PC-3 (cell line): ENCODE measurements around the gene ABTB2. TPM values are rescaled to one million over a fixed set of nuclear protein-coding genes. Genes with fewer than 3 reads are reported as not detected.
A peak's percentile ranks its signal among the peaks of the same experiment; 100 is the strongest.

ENCODE experiments used
- ATAC-seq: fragments of 200-7000 bp; cut with Tn5 transposase; 2 replicates; pipeline ENCODE4 v1.9.1; 2020; ENCODE audit warnings: mild to moderate bottlenecking, moderate library complexity
- BruUV-seq: library from RNA; stranded (reverse); fragments of 400-500 nt; replicated peaks from 2 replicates; lab custom pipeline; 2021; lab: Mats Ljungman, UMichigan
- CTCF ChIA-PET: fragments of 300-600 bp; sonication (Branson Sonifier 250); formaldehyde crosslinking; loops from one replicate; lab custom pipeline; 2022; ENCODE audit warnings: antibody characterized with exemption; lab: Charles Lee
- POLR2A ChIA-PET: fragments of 300-600 bp; sonication (Branson Sonifier 250); formaldehyde crosslinking; loops from one replicate; lab custom pipeline; 2022; ENCODE audit warnings: antibody characterized with exemption; ENCODE audit not compliant: unreplicated experiment; lab: Charles Lee
- DNase-seq: peaks from one replicate; pipeline ENCODE4 v3.0.0-alpha.2; 2015
- H2AFZ ChIP-seq: fragments of 300-600 bp; sonication (generic); 2 replicates; pipeline ENCODE4 v1.6.0; 2016; ENCODE audit warnings: antibody characterized with exemption, low read length
- H3F3A ChIP-seq: fragments of 300-600 bp; sonication (generic); one replicate; pipeline ENCODE4 v1.6.0; 2017; ENCODE audit warnings: antibody characterized with exemption, low read length, control low read depth, mild to moderate bottlenecking; ENCODE audit not compliant: unreplicated experiment
- H3K27ac ChIP-seq: fragments of 300-600 bp; sonication (generic); 2 replicates; pipeline ENCODE4 v1.5.1; 2016; ENCODE audit warnings: mild to moderate bottlenecking, low read length
- H3K27me3 ChIP-seq: fragments of 300-600 bp; sonication (generic); 2 replicates; pipeline ENCODE4 v1.6.1; 2016; ENCODE audit warnings: low read length, mixed read lengths
- H3K36me3 ChIP-seq: fragments of 300-600 bp; sonication (generic); 2 replicates; pipeline ENCODE4 v1.6.1; 2016; ENCODE audit warnings: low read depth, mixed run types, low read length, mixed read lengths
- H3K4me1 ChIP-seq: fragments of 300-600 bp; sonication (generic); 2 replicates; pipeline ENCODE4 v1.5.1; 2016; ENCODE audit warnings: low read length; ENCODE audit not compliant: insufficient read depth
- H3K4me2 ChIP-seq: fragments of 300-600 bp; sonication (generic); 2 replicates; pipeline ENCODE4 v1.6.0; 2016; ENCODE audit warnings: low read length
- H3K4me3 ChIP-seq: fragments of 300-600 bp; sonication (generic); 2 replicates; pipeline ENCODE4 v1.5.1; 2016; ENCODE audit warnings: mild to moderate bottlenecking, low read length, mixed read lengths
- H3K79me2 ChIP-seq: fragments of 300-600 bp; sonication (generic); 2 replicates; pipeline ENCODE4 v1.6.1; 2017; ENCODE audit warnings: low read length, mixed read lengths
- H3K9ac ChIP-seq: fragments of 300-600 bp; sonication (generic); 2 replicates; pipeline ENCODE4 v1.6.0; 2016; ENCODE audit warnings: mild to moderate bottlenecking, low read length
- H3K9me2 ChIP-seq: fragments of 300-600 bp; sonication (generic); replicated peaks from 2 replicates; pipeline ENCODE4 v1.6.1; 2016; ENCODE audit warnings: mixed run types, low read length, mixed read lengths
- H3K9me3 ChIP-seq: fragments of 300-600 bp; sonication (generic); 2 replicates; pipeline ENCODE4 v1.6.1; 2016; ENCODE audit warnings: low read length, mixed read lengths
- H4K20me1 ChIP-seq: fragments of 300-600 bp; sonication (generic); 2 replicates; pipeline ENCODE4 v1.6.1; 2016; ENCODE audit warnings: low read length, mixed read lengths
- EZH2 ChIP-seq: fragments of 300-600 bp; sonication (generic); IDR thresholded peaks from one replicate; pipeline ENCODE4 v1.6.1; 2017; ENCODE audit warnings: antibody characterized with exemption, mild to moderate bottlenecking, low read length; ENCODE audit not compliant: unreplicated experiment
- EZH2phosphoT487 ChIP-seq: fragments of 300-600 bp; sonication (generic); IDR thresholded peaks from 2 replicates; pipeline ENCODE4 v1.6.1; 2018; ENCODE audit warnings: mild to moderate bottlenecking, antibody characterized with exemption, low read length, borderline replicate concordance
- intact Hi-C: fragments of 100-400 bp; cut with micrococcal nuclease; formaldehyde crosslinking; loops from 2 replicates; pipeline ENCODE4 v1.9.0; 2023
- total RNA-seq: library from RNA; depleted of rRNA; stranded (reverse); fragments of >200 nt; gene quantifications from 2 replicates; pipeline ENCODE4 v1.2.3, GENCODE V29; 2014
- TF ChIP-seq, protein P1 (sequence below): fragments of 300-600 bp; sonication (generic); conservative IDR thresholded peaks from 2 replicates; pipeline ENCODE4 v1.5.1; 2017; ENCODE audit warnings: antibody characterized with exemption, low read depth, mild to moderate bottlenecking, low read length

Gene ABTB2
- total RNA-seq, 1 experiment from 2014 or later: 5.2 TPM

DNA sequence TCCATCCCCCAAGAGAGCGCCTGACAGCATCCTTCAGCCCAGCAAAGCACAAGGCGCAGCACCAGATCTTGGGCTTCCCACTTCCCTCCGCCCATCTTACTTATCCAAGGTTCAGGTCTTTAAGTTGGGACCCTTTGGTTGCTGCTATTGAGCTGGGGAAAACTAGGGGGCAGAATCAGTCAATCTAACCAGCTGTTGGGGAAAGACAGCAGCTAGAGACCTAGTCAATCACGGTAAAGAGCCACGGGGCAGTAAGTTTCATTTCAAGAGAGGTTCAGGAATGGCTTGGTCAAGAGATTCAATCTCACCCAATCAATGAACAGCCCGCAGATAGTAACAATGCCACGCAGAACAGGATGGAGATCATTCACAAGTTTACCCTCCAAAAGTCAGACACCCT lies 1.7 kb downstream of the ABTB2 start:
- ChIA-PET CTCF (no interaction called here), POLR2A (no interaction called here)
- intact Hi-C loops: no loop called here
- no peaks in the 10 kb centered on the region for H3K36me3 ChIP-seq
- TF ChIP-seq, protein P1, sequence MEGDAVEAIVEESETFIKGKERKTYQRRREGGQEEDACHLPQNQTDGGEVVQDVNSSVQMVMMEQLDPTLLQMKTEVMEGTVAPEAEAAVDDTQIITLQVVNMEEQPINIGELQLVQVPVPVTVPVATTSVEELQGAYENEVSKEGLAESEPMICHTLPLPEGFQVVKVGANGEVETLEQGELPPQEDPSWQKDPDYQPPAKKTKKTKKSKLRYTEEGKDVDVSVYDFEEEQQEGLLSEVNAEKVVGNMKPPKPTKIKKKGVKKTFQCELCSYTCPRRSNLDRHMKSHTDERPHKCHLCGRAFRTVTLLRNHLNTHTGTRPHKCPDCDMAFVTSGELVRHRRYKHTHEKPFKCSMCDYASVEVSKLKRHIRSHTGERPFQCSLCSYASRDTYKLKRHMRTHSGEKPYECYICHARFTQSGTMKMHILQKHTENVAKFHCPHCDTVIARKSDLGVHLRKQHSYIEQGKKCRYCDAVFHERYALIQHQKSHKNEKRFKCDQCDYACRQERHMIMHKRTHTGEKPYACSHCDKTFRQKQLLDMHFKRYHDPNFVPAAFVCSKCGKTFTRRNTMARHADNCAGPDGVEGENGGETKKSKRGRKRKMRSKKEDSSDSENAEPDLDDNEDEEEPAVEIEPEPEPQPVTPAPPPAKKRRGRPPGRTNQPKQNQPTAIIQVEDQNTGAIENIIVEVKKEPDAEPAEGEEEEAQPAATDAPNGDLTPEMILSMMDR: 0 out of 2 replicates have a peak, but pooled peaks have one; percentile 18
- TF ChIP-seq EZH2phosphoT487: no peak
- no peaks in the 10 kb centered on the region for H3K9me3 ChIP-seq
- peaks cover 24% of the 10 kb centered on the region for H3K4me1 ChIP-seq
- no peak overlapping the region for H3K27ac ChIP-seq
- no peak overlapping the region for H2AFZ ChIP-seq
- ATAC-seq (no peak), DNase-seq (no peak)
- H4K20me1 ChIP-seq: peaks cover 22% of the 10 kb centered on the region; the same call in 1 of the 2 replicates
- no peaks in the 10 kb centered on the region for H3F3A ChIP-seq
- H3K9ac ChIP-seq: no peak overlapping the region
- H3K4me2 ChIP-seq: peak overlapping the region; percentile 96
- no peaks in the 10 kb centered on the region for H3K27me3 ChIP-seq
- no TSS peak for BruUV-seq
- peak overlapping the region; percentile 86 for H3K4me3 ChIP-seq
- H3K79me2 ChIP-seq: peaks cover 52% of the 10 kb centered on the region
- H3K9me2 ChIP-seq: no peaks in the 10 kb centered on the region

DNA sequence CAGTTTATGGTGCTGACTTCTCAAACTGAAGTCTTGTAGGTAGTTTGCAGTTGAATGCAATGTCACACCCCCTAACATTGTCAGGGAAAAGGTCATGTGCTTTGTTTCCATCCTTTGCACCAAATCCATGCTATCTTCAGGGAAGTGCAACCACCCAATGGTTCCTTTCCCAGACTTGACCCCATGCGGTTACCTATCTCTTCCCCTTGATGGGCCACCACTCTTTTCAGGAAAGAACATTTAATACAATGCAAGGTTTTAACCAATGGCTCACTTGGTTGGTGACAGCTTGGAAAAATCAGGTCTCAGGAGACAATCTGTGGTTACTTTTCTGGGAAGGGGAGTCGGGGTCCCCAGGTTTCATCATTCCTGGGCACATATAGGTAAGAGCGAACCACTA lies 2.1 kb downstream of the ABTB2 start:
- TF ChIP-seq, protein P1: no peak
- TF ChIP-seq EZH2 (no peak), EZH2phosphoT487 (no peak)
- DNase-seq: no peak
- intact Hi-C loops: no loop called here
- Histone ChIP-seq H3F3A (no peaks in the 10 kb centered on the region), H3K9me3 (no peaks in the 10 kb centered on the region), H3K36me3 (no peaks in the 10 kb centered on the region), H3K4me1 (peaks cover 24% of the 10 kb centered on the region), H3K27me3 (no peaks in the 10 kb centered on the region), H3K27ac (no peak overlapping the region), H3K9me2 (no peaks in the 10 kb centered on the region), H4K20me1 (peaks cover 22% of the 10 kb centered on the region; the same call in 1 of the 2 replicates), H3K79me2 (peaks cover 52% of the 10 kb centered on the region), H2AFZ (no peak overlapping the region), H3K4me3 (peak overlapping the region; percentile 86), H3K4me2 (peak overlapping the region; percentile 96), H3K9ac (no peak overlapping the region)
- ChIA-PET POLR2A (no interaction called here), CTCF (interaction anchor here (1.6 kb wide), 1 partner anchor 181 kb away, joined by 3 read pairs; no protein-coding TSS in a partner anchor)
- no TSS peak for BruUV-seq
- no peak for ATAC-seq

DNA sequence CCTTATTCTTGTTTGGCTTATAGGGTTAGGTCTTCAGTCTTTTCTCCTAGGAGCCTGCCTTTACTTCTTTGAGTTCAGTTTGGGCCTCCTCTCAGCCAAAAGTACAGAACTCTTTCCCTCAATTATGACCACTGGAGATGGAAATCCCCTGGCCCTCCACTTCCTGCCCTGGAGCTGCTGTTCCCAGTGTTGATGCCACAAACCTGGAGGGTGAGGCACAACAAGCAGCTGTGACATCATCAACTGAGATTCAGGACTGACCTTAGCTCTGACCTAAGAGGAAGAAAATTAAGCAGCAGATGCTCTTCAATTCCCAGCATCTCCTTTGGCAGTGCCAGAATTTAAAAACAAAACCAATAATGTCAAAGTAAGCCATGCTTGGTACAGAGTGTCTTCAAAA lies 3.0 kb downstream of the ABTB2 start:
- H3K9me2 ChIP-seq: no peaks in the 10 kb centered on the region
- H3K27me3 ChIP-seq: no peaks in the 10 kb centered on the region
- H3K4me1 ChIP-seq: peaks cover 24% of the 10 kb centered on the region
- DNase-seq (peak; percentile 27), ATAC-seq (no peak)
- H3K9me3 ChIP-seq: no peaks in the 10 kb centered on the region
- H2AFZ ChIP-seq: no peak overlapping the region
- peak overlapping the region; percentile 96; the same call in 1 of the 2 replicates for H3K4me2 ChIP-seq
- no peaks in the 10 kb centered on the region for H3K36me3 ChIP-seq
- no peaks in the 10 kb centered on the region for H3F3A ChIP-seq
- no TSS peak for BruUV-seq
- H3K9ac ChIP-seq: no peak overlapping the region
- peaks cover 22% of the 10 kb centered on the region; the same call in 1 of the 2 replicates for H4K20me1 ChIP-seq
- H3K79me2 ChIP-seq: peaks cover 55% of the 10 kb centered on the region
- TF ChIP-seq EZH2phosphoT487 (no peak), EZH2 (no peak)
- TF ChIP-seq, protein P1: no peak
- no peak overlapping the region for H3K4me3 ChIP-seq
- ChIA-PET CTCF (interaction anchor here (1.6 kb wide), 1 partner anchor 180 kb away, joined by 3 read pairs; no protein-coding TSS in a partner anchor), POLR2A (no interaction called here)
- no peak overlapping the region for H3K27ac ChIP-seq
- intact Hi-C loops: no loop called here
